HG03520 (cell line): Measurements from ENCODE around the gene STAT5B.
A peak's percentile ranks its signal among the peaks of the same experiment; 100 is the strongest.
"Not testable (repeated sequence)": the region's sequence is repeated elsewhere in the genome, so short reads cannot be mapped to it uniquely, and the experiment has no call there.

Experiments used
- ATAC-seq: cut with Tn5 transposase; IDR thresholded peaks from one replicate; pipeline ENCODE4 v1.9.1; 2021; ENCODE audit warnings: mild to moderate bottlenecking, moderate library complexity; ENCODE audit not compliant: unreplicated experiment

STAT5B gene

GRCh38 chr17:42307362-42307927 is 31.3 kb upstream of the STAT5B start:
- no peak for ATAC-seq

- ATAC-seq: no peak
Measured at GRCh38 chr17:42306385-42306667, 30.1 kb upstream of the STAT5B start.

GRCh38 chr17:42305543-42306384 is 29.6 kb upstream of the STAT5B start:
- ATAC-seq: no peak

GRCh38 chr17:42305031-42305330 is 28.8 kb upstream of the STAT5B start:
- not testable (repeated sequence) for ATAC-seq

- ATAC-seq: no peak
Measured at GRCh38 chr17:42304187-42305030, 28.2 kb upstream of the STAT5B start.

GRCh38 chr17:42303694-42304093 is 27.5 kb upstream of the STAT5B start:
- no peak for ATAC-seq

- no peak for ATAC-seq
Measured at GRCh38 chr17:42301022-42301421, 24.8 kb upstream of the STAT5B start.

- not testable (repeated sequence) for ATAC-seq
Measured at GRCh38 chr17:42299913-42300312, 23.7 kb upstream of the STAT5B start.

- not testable (repeated sequence) for ATAC-seq
Measured at GRCh38 chr17:42299361-42299760, 23.2 kb upstream of the STAT5B start.

- ATAC-seq: not testable (repeated sequence)
Measured at GRCh38 chr17:42297775-42298174, 21.6 kb upstream of the STAT5B start.

GRCh38 chr17:42296012-42296411 is 19.8 kb upstream of the STAT5B start:
- ATAC-seq: no peak

- ATAC-seq: no peak
Measured at GRCh38 chr17:42294469-42295398, 18.5 kb upstream of the STAT5B start.

- no peak for ATAC-seq
Measured at GRCh38 chr17:42291129-42291528, 14.9 kb upstream of the STAT5B start.

GRCh38 chr17:42290577-42290976 is 14.4 kb upstream of the STAT5B start:
- ATAC-seq: no peak

GRCh38 chr17:42289611-42290181 is 13.5 kb upstream of the STAT5B start:
- ATAC-seq: no peak

GRCh38 chr17:42288803-42289610 is 12.8 kb upstream of the STAT5B start:
- ATAC-seq: peak; percentile 6

- peak; percentile 47 for ATAC-seq
Measured at GRCh38 chr17:42287977-42288802, 12.0 kb upstream of the STAT5B start, which contains the start of gene STAT5A. Gene STAT5A (plus strand): TSS chr17:42288498. CDS start chr17:42289412, 914 bp downstream.

- ATAC-seq: no peak
Measured at GRCh38 chr17:42287305-42287976, 11.2 kb upstream of the STAT5B start.
